ENCODE results near the gene CCDC149. TPM values are rescaled to one million over a fixed set of nuclear protein-coding genes. Genes with fewer than 3 reads are reported as not detected.

Gene CCDC149
- 23.2 TPM for total RNA-seq
- long read RNA-seq, transcript CCDC149-205 (2 exons, 487 nt), result major isoform, 7 of 19 reads
- long read RNA-seq, partial matches to known transcripts, result 5 of 19 reads
- long read RNA-seq, other reads (novel, unspliced or antisense), result 4 of 19 reads

GRCh38 chr4:24912252-24913118, at the start of gene CCDC149:
TSS of gene CCDC149 (minus strand) at chr4:24913042. CDS start at chr4:24912864, 178 bp downstream.
- no peak for DNase-seq (ENCODE audit: low spot score)

- DNase-seq (ENCODE audit: low spot score), result no peak
These were observed 45.0 kb upstream of the CCDC149 start for GRCh38 chr4:24957886-24958285.

GRCh38 chr4:24956763-24957162, 43.9 kb upstream of the CCDC149 start:
- no peak for DNase-seq (ENCODE audit: low spot score)

- no peak for DNase-seq (ENCODE audit: low spot score)
These were observed 43.2 kb upstream of the CCDC149 start for GRCh38 chr4:24956091-24956490.

- no peak for DNase-seq (ENCODE audit: low spot score)
These were observed 39.8 kb upstream of the CCDC149 start for GRCh38 chr4:24952667-24953066.

GRCh38 chr4:24949970-24950369, 37.1 kb upstream of the CCDC149 start:
- DNase-seq (ENCODE audit: low spot score), result no peak

GRCh38 chr4:24937917-24938281, 25.1 kb upstream of the CCDC149 start:
- DNase-seq (ENCODE audit: low spot score), result no peak

- DNase-seq (ENCODE audit: low spot score), result no peak
These were observed 24.5 kb upstream of the CCDC149 start for GRCh38 chr4:24937176-24937916.

- no peak for DNase-seq (ENCODE audit: low spot score)
These were observed 23.0 kb upstream of the CCDC149 start for GRCh38 chr4:24935856-24936255.

GRCh38 chr4:24934311-24934710, 21.5 kb upstream of the CCDC149 start:
- DNase-seq (ENCODE audit: low spot score), result no peak

- no peak for DNase-seq (ENCODE audit: low spot score)
These were observed 20.9 kb upstream of the CCDC149 start for GRCh38 chr4:24933684-24934275.

GRCh38 chr4:24932515-24933225, 19.8 kb upstream of the CCDC149 start:
- DNase-seq (ENCODE audit: low spot score), result no peak

GRCh38 chr4:24930151-24930550, 17.3 kb upstream of the CCDC149 start:
- no peak for DNase-seq (ENCODE audit: low spot score)

GRCh38 chr4:24928708-24929107, 15.9 kb upstream of the CCDC149 start:
- DNase-seq (ENCODE audit: low spot score), result no peak

- no peak for DNase-seq (ENCODE audit: low spot score)
These were observed 14.2 kb upstream of the CCDC149 start for GRCh38 chr4:24927049-24927448.

GRCh38 chr4:24924309-24924781, 11.5 kb upstream of the CCDC149 start:
- no peak for DNase-seq (ENCODE audit: low spot score)

- no peak for DNase-seq (ENCODE audit: low spot score)
These were observed 10.7 kb upstream of the CCDC149 start for GRCh38 chr4:24923550-24923949.

- no peak for DNase-seq (ENCODE audit: low spot score)
These were observed 10.2 kb upstream of the CCDC149 start for GRCh38 chr4:24923002-24923401.

- DNase-seq (ENCODE audit: low spot score), result no peak
These were observed 9.6 kb upstream of the CCDC149 start for GRCh38 chr4:24922416-24922815.

GRCh38 chr4:24921491-24921890, 8.6 kb upstream of the CCDC149 start:
- no peak for DNase-seq (ENCODE audit: low spot score)

GRCh38 chr4:24920008-24920407, 7.2 kb upstream of the CCDC149 start:
- DNase-seq (ENCODE audit: low spot score), result no peak
